IMR-90 (cell line): Measurements from ENCODE around the gene CRB1. TPM values are rescaled to one million over a fixed set of nuclear protein-coding genes. Genes with fewer than 3 reads are reported as not detected.

Experiments used
- ATAC-seq: fragments of 200-7000 bp; cut with Tn5 transposase; 2 replicates; pipeline ENCODE4 v1.9.1; 2020; ENCODE audit warnings: low read depth, mild to moderate bottlenecking, moderate library complexity
- BruUV-seq: library from RNA; stranded (reverse); fragments of 400-500 nt; replicated peaks from 2 replicates; lab custom pipeline; 2021; lab: Mats Ljungman, UMichigan
- CTCF ChIA-PET: fragments of 300-600 bp; formaldehyde crosslinking; extraction: SDS; loops from one replicate; lab custom pipeline; 2021; ENCODE audit warnings: antibody characterized with exemption; lab: Yijun Ruan, JAX
- POLR2A ChIA-PET: fragments of 300-600 bp; sonication (Branson Sonifier 250); formaldehyde crosslinking; loops from one replicate; lab custom pipeline; 2022; ENCODE audit warnings: antibody characterized with exemption; ENCODE audit not compliant: unreplicated experiment; lab: Charles Lee
- DNase-seq: peaks from one replicate; pipeline ENCODE4 v3.0.0; 2013
- H2AFZ ChIP-seq: replicated peaks from 2 replicates; pipeline ENCODE3; 2013; ENCODE audit warnings: low read length, mild to moderate bottlenecking; ENCODE audit not compliant: poor library complexity
- H2AK5ac ChIP-seq: 2 replicates; pipeline ENCODE4 v1.6.1; 2013; ENCODE audit warnings: low read depth, low read length, inconsistent platforms
- H2AK9ac ChIP-seq: replicated peaks from 2 replicates; pipeline ENCODE3; 2013; ENCODE audit warnings: mild to moderate bottlenecking, low read depth, low read length, moderate library complexity; ENCODE audit not compliant: poor library complexity
- H2BK120ac ChIP-seq: 2 replicates; pipeline ENCODE4 v1.6.1; 2013; ENCODE audit warnings: low read depth, low read length, inconsistent platforms
- H2BK15ac ChIP-seq: 3 replicates; pipeline ENCODE4 v1.6.1; 2013; ENCODE audit warnings: low read depth, low read length, inconsistent platforms
- H2BK20ac ChIP-seq: 2 replicates; pipeline ENCODE4 v1.6.1; 2013; ENCODE audit warnings: low read depth, mild to moderate bottlenecking, inconsistent platforms, low read length, moderate library complexity
- H2BK5ac ChIP-seq: 2 replicates; pipeline ENCODE4 v1.6.1; 2013; ENCODE audit warnings: mild to moderate bottlenecking, low read depth, low read length, inconsistent platforms; ENCODE audit not compliant: poor library complexity, severe bottlenecking
- H3K14ac ChIP-seq: replicated peaks from 2 replicates; pipeline ENCODE4 v1.6.1; 2013; ENCODE audit warnings: low read depth, low read length, inconsistent platforms
- H3K18ac ChIP-seq: 2 replicates; pipeline ENCODE4 v1.6.1; 2013; ENCODE audit warnings: low read depth, low read length, control low read depth
- H3K23ac ChIP-seq: 2 replicates; pipeline ENCODE4 v1.6.1; 2013; ENCODE audit warnings: low read depth, low read length, inconsistent platforms
- H3K27ac ChIP-seq: 2 replicates; pipeline ENCODE4 v1.5.1; 2013; ENCODE audit warnings: mild to moderate bottlenecking, control low read depth, low read length; ENCODE audit not compliant: insufficient read depth
- H3K27me3 ChIP-seq: 2 replicates; pipeline ENCODE4 v1.6.1; 2013; ENCODE audit warnings: low read length; ENCODE audit not compliant: control insufficient read depth, insufficient read depth
- H3K36me3 ChIP-seq: 2 replicates; pipeline ENCODE4 v1.6.1; 2013; ENCODE audit warnings: low read length, mixed read lengths; ENCODE audit not compliant: control insufficient read depth, insufficient read depth
- H3K4ac ChIP-seq: 2 replicates; pipeline ENCODE4 v1.6.1; 2013; ENCODE audit warnings: low read depth, low read length, inconsistent platforms
- H3K4me1 ChIP-seq: 2 replicates; pipeline ENCODE4 v1.6.1; 2013; ENCODE audit warnings: low read length, mixed read lengths; ENCODE audit not compliant: control insufficient read depth, insufficient read depth
- H3K4me2 ChIP-seq: 2 replicates; pipeline ENCODE4 v1.6.1; 2013; ENCODE audit warnings: low read depth, mild to moderate bottlenecking, control low read depth, low read length, moderate library complexity
- H3K4me3 ChIP-seq: 2 replicates; pipeline ENCODE4 v1.5.1; 2013; ENCODE audit warnings: low read depth, mild to moderate bottlenecking, control low read depth, low read length, moderate library complexity; ENCODE audit not compliant: insufficient read depth
- H3K56ac ChIP-seq: 2 replicates; pipeline ENCODE4 v1.6.1; 2013; ENCODE audit warnings: low read length, inconsistent platforms; ENCODE audit not compliant: insufficient read depth; ENCODE audit errors: extremely low read depth
- H3K79me1 ChIP-seq, 2 experiments: 2 replicates each; pipeline ENCODE4 v1.6.1; 2013; ENCODE audit warnings: low read length in 2 of 2, inconsistent platforms in 1 of 2, low read depth in 1 of 2
- H3K9ac ChIP-seq: 2 replicates; pipeline ENCODE4 v1.6.1; 2013; ENCODE audit warnings: low read depth, low read length, control low read depth
- H3K9me1 ChIP-seq: 2 replicates; pipeline ENCODE4 v1.6.1; 2013; ENCODE audit warnings: low read length, inconsistent platforms; ENCODE audit not compliant: insufficient read depth
- H3K9me3 ChIP-seq: 2 replicates; pipeline ENCODE4 v1.6.1; 2013; ENCODE audit warnings: low read length; ENCODE audit not compliant: control insufficient read depth, insufficient read depth
- H4K20me1 ChIP-seq: 2 replicates; pipeline ENCODE4 v1.6.1; 2013; ENCODE audit warnings: low read length, inconsistent platforms; ENCODE audit not compliant: insufficient read depth
- H4K5ac ChIP-seq: 2 replicates; pipeline ENCODE4 v1.6.1; 2013; ENCODE audit warnings: mild to moderate bottlenecking, low read depth, low read length, control low read depth
- H4K8ac ChIP-seq, 2 experiments: 2 replicates each; pipeline ENCODE4 v1.6.1; 2013; ENCODE audit warnings: low read depth in 2 of 2, low read length in 2 of 2, control low read depth in 1 of 2, inconsistent platforms in 1 of 2
- H4K91ac ChIP-seq: 2 replicates; pipeline ENCODE4 v1.6.1; 2013; ENCODE audit warnings: low read depth, low read length, inconsistent platforms; ENCODE audit not compliant: insufficient read depth
- BHLHE40 ChIP-seq: fragments of 150-350 bp; IDR thresholded peaks from 2 replicates; pipeline ENCODE4 v1.6.1; 2016; ENCODE audit warnings: mild to moderate bottlenecking, low read depth, low read length
- CEBPB ChIP-seq: IDR thresholded peaks from 2 replicates; pipeline ENCODE4 v1.6.1; 2012; ENCODE audit warnings: low read depth, low read length, improper control_type of control experiment
- CHD1 ChIP-seq: IDR thresholded peaks from 2 replicates; pipeline ENCODE4 v1.6.1; 2012; ENCODE audit warnings: low read depth, low read length, improper control_type of control experiment
- CTCF ChIP-seq: conservative IDR thresholded peaks from 2 replicates; pipeline ENCODE4 v1.5.1; 2012; ENCODE audit warnings: mild to moderate bottlenecking, low read depth, low read length, improper control_type of control experiment
- ELK1 ChIP-seq: fragments of 150-350 bp; IDR thresholded peaks from 2 replicates; pipeline ENCODE4 v1.6.1; 2016; ENCODE audit warnings: low read depth, mild to moderate bottlenecking, low read length, moderate library complexity, borderline replicate concordance
- FOS ChIP-seq: fragments of 150-350 bp; IDR thresholded peaks from 2 replicates; pipeline ENCODE4 v1.6.1; 2016; ENCODE audit warnings: low read depth, low read length
- MAFK ChIP-seq: IDR thresholded peaks from 2 replicates; pipeline ENCODE4 v1.6.1; 2012; ENCODE audit warnings: low read depth, low read length, improper control_type of control experiment
- MAZ ChIP-seq: IDR thresholded peaks from 2 replicates; pipeline ENCODE4 v1.6.1; 2012; ENCODE audit warnings: low read depth, mild to moderate bottlenecking, low read length, improper control_type of control experiment, moderate library complexity, borderline replicate concordance
- MXI1 ChIP-seq: IDR thresholded peaks from 2 replicates; pipeline ENCODE4 v1.6.1; 2012; ENCODE audit warnings: low read depth, mild to moderate bottlenecking, low read length, moderate library complexity, borderline replicate concordance
- NFE2L2 ChIP-seq: fragments of 150-350 bp; IDR thresholded peaks from 2 replicates; pipeline ENCODE4 v1.6.1; 2016; ENCODE audit warnings: low read depth, mild to moderate bottlenecking, low read length
- POLR2A ChIP-seq: IDR thresholded peaks from 2 replicates; pipeline ENCODE4 v1.6.1; 2012; ENCODE audit warnings: mild to moderate bottlenecking, low read depth, low read length
- RAD21 ChIP-seq: IDR thresholded peaks from 2 replicates; pipeline ENCODE4 v1.6.1; 2012; ENCODE audit warnings: low read length, improper control_type of control experiment
- RCOR1 ChIP-seq: IDR thresholded peaks from 2 replicates; pipeline ENCODE4 v1.6.1; 2012; ENCODE audit warnings: mild to moderate bottlenecking, low read length, improper control_type of control experiment; ENCODE audit not compliant: insufficient replicate concordance
- RFX5 ChIP-seq: IDR thresholded peaks from 2 replicates; pipeline ENCODE4 v1.8.0; 2012; ENCODE audit warnings: low read depth, mild to moderate bottlenecking, low read length, moderate library complexity
- SMC3 ChIP-seq: fragments of 150-350 bp; IDR thresholded peaks from 2 replicates; pipeline ENCODE4 v1.6.1; 2016; ENCODE audit warnings: low read depth, mild to moderate bottlenecking, antibody characterized with exemption, low read length, moderate library complexity
- USF2 ChIP-seq: fragments of 150-350 bp; IDR thresholded peaks from 2 replicates; pipeline ENCODE4 v1.6.1; 2017; ENCODE audit warnings: mild to moderate bottlenecking, antibody characterized with exemption, low read length, low read depth
- WGBS, 2 experiments: methylation state at CpG; one replicate each; pipeline versions ENCODE4 v1.1.5 to v1.1.7; 2013; ENCODE audit warnings: missing lambda C conversion rate in 2 of 2; ENCODE audit not compliant: insufficient read length in 1 of 2; ENCODE audit errors: extremely low coverage in 2 of 2; 5-methylcytosine and 5-hydroxymethylcytosine counted together
- dilution Hi-C: fragments of 300-500 bp; cut with HindIII; formaldehyde crosslinking; loops from one replicate; pipeline ENCODE4 v1.14.3; 2018; ENCODE audit warnings: low sequenced_read_pairs; ENCODE audit not compliant: unreplicated experiment
- in situ Hi-C: fragments of 300-500 bp; cut with MboI; formaldehyde crosslinking; loops from 3 replicates; pipeline ENCODE4 v1.14.3; 2019; ENCODE audit warnings: low sequenced_read_pairs, inconsistent platforms, mixed read lengths
- intact Hi-C: fragments of 100-400 bp; cut with micrococcal nuclease; formaldehyde crosslinking; loops from 2 replicates; pipeline ENCODE4 v1.10.0; 2022
- polyA plus RNA-seq, 3 experiments: library from polyadenylated mRNA; depleted of rRNA; stranded (reverse); fragments of >200 nt; gene quantifications; 2 replicates each; pipeline ENCODE4 v1.2.3, GENCODE V29; 2012; ENCODE audit warnings: low replicate concordance in 1 of 3
- total RNA-seq: library from RNA; depleted of rRNA; stranded (reverse); fragments of >200 nt; gene quantifications from 2 replicates; pipeline ENCODE4 v1.2.3, GENCODE V29; 2012

CRB1 gene
- total and polyA plus RNA-seq, 2 of the 4 experiments (the other 2 are of a cell fraction): not detected

GRCh38 chr1:197303463-197303862 lies 35.4 kb downstream of the CRB1 start:
- no peak overlapping the region for H2AK9ac ChIP-seq
- H3K9me3 ChIP-seq: no peaks in the 10 kb centered on the region
- H3K4me1 ChIP-seq: no peaks in the 10 kb centered on the region
- H3K23ac ChIP-seq: no peak overlapping the region
- no peak overlapping the region for H3K4me3 ChIP-seq
- no peaks in the 10 kb centered on the region for H3K27me3 ChIP-seq
- H2BK5ac ChIP-seq: no peak overlapping the region
- no peak overlapping the region for H3K18ac ChIP-seq
- H2BK15ac ChIP-seq: no peak overlapping the region
- no peak overlapping the region for H3K14ac ChIP-seq
- H3K27ac ChIP-seq: no peak overlapping the region
- ChIA-PET POLR2A (no interaction called here), CTCF (no interaction called here)
- no peaks in the 10 kb centered on the region for H3K9me1 ChIP-seq
- ATAC-seq: no peak
- no peak overlapping the region for H3K9ac ChIP-seq
- TF ChIP-seq RAD21: no peak
- TF ChIP-seq MAFK: no peak
- TF ChIP-seq RCOR1: no peak
- TF ChIP-seq USF2: no peak
- TF ChIP-seq FOS: no peak
- TF ChIP-seq CTCF: no peak
- no peak for TF ChIP-seq ELK1
- no peak for TF ChIP-seq CEBPB
- TF ChIP-seq CHD1: no peak
- TF ChIP-seq MXI1: no peak
- TF ChIP-seq BHLHE40: no peak
- TF ChIP-seq SMC3: no peak
- no peak for TF ChIP-seq RFX5
- TF ChIP-seq NFE2L2: no peak
- TF ChIP-seq MAZ: no peak
- TF ChIP-seq POLR2A: no peak
- no peaks in the 10 kb centered on the region for H4K20me1 ChIP-seq
- intact Hi-C loops: no loop called here
- no peaks in the 10 kb centered on the region for H3K79me1 ChIP-seq
- no peak overlapping the region for H2BK120ac ChIP-seq
- H3K36me3 ChIP-seq: no peaks in the 10 kb centered on the region
- WGBS, 2 experiments: no CpG with 5 or more reads among the region's 1 CpG
- H4K8ac ChIP-seq: no peak overlapping the region
- no peak overlapping the region for H3K4ac ChIP-seq
- H2BK20ac ChIP-seq: no peak overlapping the region
- no peak overlapping the region for H2AK5ac ChIP-seq
- no TSS peak for BruUV-seq
- H3K56ac ChIP-seq: no peak overlapping the region
- H3K4me2 ChIP-seq: no peak overlapping the region
- no peak overlapping the region for H2AFZ ChIP-seq
- no peak overlapping the region for H4K5ac ChIP-seq
- DNase-seq: no peak
- dilution Hi-C loops: no loop called here
- in situ Hi-C loops: no loop called here
- H4K91ac ChIP-seq: no peak overlapping the region
